SK-MEL-5 (cell line): ENCODE measurements around the gene MORC3. TPM values are rescaled to one million over a fixed set of nuclear protein-coding genes. Genes with fewer than 3 reads are reported as not detected.

Experiments used
- small RNA-seq, 2 experiments: library from RNA; depleted of rRNA; stranded (forward); fragments of <200 nt; gene quantifications; one replicate each; pipeline ENCODE3, GENCODE V24; 2014
- total RNA-seq: library from RNA; depleted of rRNA; stranded (reverse); fragments of >200 nt; shearing (Covaris generic); gene quantifications from 2 replicates; pipeline ENCODE4 v1.2.3, GENCODE V29; 2014; rRNA removed

MORC3 gene
- total RNA-seq, 1 experiment from 2014 or later = 46.9 TPM

Small RNA genes within 50 kb of the gene (small RNA-seq; reads per million reads assigned to genes)
- gene ATP5MFP1 = 0 reads per million in 2 experiments

Other genes starting within 250 kb of the MORC3 start
- 18.5 and 23.1 TPM in 2 replicates for gene CBR3, start 185.1 kb upstream of the MORC3 start, total RNA-seq
- gene DOP1B, start 163.4 kb upstream of the MORC3 start, total RNA-seq = 3.7 and 7.7 TPM in 2 replicates
- gene CHAF1B, start 65.2 kb downstream of the MORC3 start, total RNA-seq = 14.1 and 16.0 TPM in 2 replicates
- gene CLDN14, start 159.9 kb downstream of the MORC3 start, total RNA-seq = 12.5 and 12.9 TPM in 2 replicates